ENCODE data around the gene CRABP2. TPM values are rescaled to one million over a fixed set of nuclear protein-coding genes. Genes with fewer than 3 reads are reported as not detected.

The CRABP2 gene
- total RNA-seq, 1 experiment from 2014 or later = 1.1 TPM

- ChIA-PET POLR2A (ENCODE audit: low non-redundant PET) (no interaction called here), CTCF (no interaction called here)
- H3K27ac ChIP-seq (ENCODE audit: low read depth, low read length, poor library complexity, severe bottlenecking) = no peak overlapping the region
- peaks cover 19% of the 10 kb centered on the region for H3K4me1 ChIP-seq (ENCODE audit: insufficient read depth, low read length, poor library complexity, severe bottlenecking)
- H3K4me3 ChIP-seq (ENCODE audit: low read depth, low read length, poor library complexity, severe bottlenecking) = no peak overlapping the region
- DNase-seq (ENCODE audit: low spot score) = no peak
- H3K9me3 ChIP-seq (ENCODE audit: low read depth, low read length, poor library complexity, severe bottlenecking) = no peaks in the 10 kb centered on the region
- BruUV-seq (replicated peaks) = no TSS peak
- no peaks in the 10 kb centered on the region for H3K36me3 ChIP-seq (ENCODE audit: insufficient read depth, low read length, poor library complexity, severe bottlenecking)
- intact Hi-C loops (cut with micrococcal nuclease; ENCODE audit: unreplicated experiment) = no loop called here
- H3K27me3 ChIP-seq (replicated peaks; ENCODE audit: insufficient read depth, low read depth, low read length, poor library complexity) = peaks cover 12% of the 10 kb centered on the region
- TF ChIP-seq CTCF (conservative IDR thresholded peaks at IDR 0.05; ENCODE audit: low read depth, low read length) (no peak), EZH2 (IDR thresholded peaks at IDR 0.05; ENCODE audit: borderline replicate concordance, low read depth, low read length, poor library complexity, severe bottlenecking) (no peak)
Measured at GRCh38 chr1:156667610-156667967, 37.8 kb downstream of the CRABP2 start.

- Histone ChIP-seq H3K36me3 (ENCODE audit: insufficient read depth, low read length, poor library complexity, severe bottlenecking) (no peaks in the 10 kb centered on the region), H3K4me1 (ENCODE audit: insufficient read depth, low read length, poor library complexity, severe bottlenecking) (peaks cover 25% of the 10 kb centered on the region), H3K27ac (ENCODE audit: low read depth, low read length, poor library complexity, severe bottlenecking) (no peak overlapping the region), H3K9me3 (ENCODE audit: low read depth, low read length, poor library complexity, severe bottlenecking) (no peaks in the 10 kb centered on the region), H3K4me3 (ENCODE audit: low read depth, low read length, poor library complexity, severe bottlenecking) (no peak overlapping the region), H3K27me3 (replicated peaks; ENCODE audit: insufficient read depth, low read depth, low read length, poor library complexity) (peaks cover 8% of the 10 kb centered on the region)
- DNase-seq (ENCODE audit: low spot score) = no peak
- TF ChIP-seq CTCF (conservative IDR thresholded peaks at IDR 0.05; ENCODE audit: low read depth, low read length) (no peak), EZH2 (IDR thresholded peaks at IDR 0.05; ENCODE audit: borderline replicate concordance, low read depth, low read length, poor library complexity, severe bottlenecking) (no peak)
- CTCF ChIA-PET = interaction anchor here (0.7 kb wide), 1 partner anchor 489 kb away, joined by 7 read pairs; no protein-coding TSS in a partner anchor
- no TSS peak for BruUV-seq (replicated peaks)
- POLR2A ChIA-PET (ENCODE audit: low non-redundant PET) = no interaction called here
- intact Hi-C loops (cut with micrococcal nuclease; ENCODE audit: unreplicated experiment) = no loop called here
Measured at GRCh38 chr1:156666862-156667609, 38.3 kb downstream of the CRABP2 start.

GRCh38 chr1:156665539-156665938 lies 39.8 kb downstream of the CRABP2 start:
- ChIA-PET CTCF (interaction anchor here (0.6 kb wide), 2 partner anchors 56 to 225 kb away, joined by 3 read pairs; no protein-coding TSS in a partner anchor), POLR2A (ENCODE audit: low non-redundant PET) (no interaction called here)
- no peak for DNase-seq (ENCODE audit: low spot score)
- Histone ChIP-seq H3K27me3 (replicated peaks; ENCODE audit: insufficient read depth, low read depth, low read length, poor library complexity) (no peaks in the 10 kb centered on the region), H3K36me3 (ENCODE audit: insufficient read depth, low read length, poor library complexity, severe bottlenecking) (no peaks in the 10 kb centered on the region), H3K4me1 (ENCODE audit: insufficient read depth, low read length, poor library complexity, severe bottlenecking) (peaks cover 40% of the 10 kb centered on the region), H3K9me3 (ENCODE audit: low read depth, low read length, poor library complexity, severe bottlenecking) (no peaks in the 10 kb centered on the region), H3K4me3 (ENCODE audit: low read depth, low read length, poor library complexity, severe bottlenecking) (no peak overlapping the region), H3K27ac (ENCODE audit: low read depth, low read length, poor library complexity, severe bottlenecking) (no peak overlapping the region)
- intact Hi-C loops (cut with micrococcal nuclease; ENCODE audit: unreplicated experiment) = no loop called here
- no TSS peak for BruUV-seq (replicated peaks)
- TF ChIP-seq CTCF (conservative IDR thresholded peaks at IDR 0.05; ENCODE audit: low read depth, low read length) = no peak
- TF ChIP-seq EZH2 (IDR thresholded peaks at IDR 0.05; ENCODE audit: borderline replicate concordance, low read depth, low read length, poor library complexity, severe bottlenecking) = no peak

Data from A673 (cell line).